Activated CD4-positive, alpha-beta T cell treated with anti-CD3 and anti-CD28 coated beads, Interleukin-2, amount 50 U/mL, for 1 hour (primary cell): ENCODE measurements around the gene MCFD2.
"Not testable (repeated sequence)": the region's sequence is repeated elsewhere in the genome, so short reads cannot be mapped to it uniquely, and the experiment has no call there.

Source experiments
- DNase-seq: peaks from one replicate; pipeline ENCODE4 v3.0.0-alpha.2; 2020

MCFD2 gene

GRCh38 chr2:46936566-46936965 lies 21.0 kb upstream of the MCFD2 start:
- DNase-seq = no peak

DNA sequence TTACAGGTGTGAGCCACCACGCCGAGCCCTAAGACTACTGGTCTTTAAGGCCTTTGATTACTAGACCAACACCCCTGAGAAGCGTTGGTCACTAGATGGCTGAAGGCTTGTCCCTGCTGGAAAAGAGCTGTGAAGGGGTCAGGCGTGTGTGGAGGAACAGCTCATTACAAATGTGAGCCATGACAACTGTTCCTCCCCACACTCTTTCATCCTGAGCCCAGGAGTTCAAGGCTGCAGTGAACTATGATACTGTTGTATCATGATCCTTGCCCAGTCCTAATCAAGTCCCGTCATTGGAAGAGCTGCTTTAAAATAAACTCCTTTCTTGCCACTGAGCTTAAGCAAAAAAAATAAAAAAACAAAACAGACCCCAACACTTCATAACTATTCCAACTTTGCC lies 19.5 kb upstream of the MCFD2 start:
- no peak for DNase-seq

DNA sequence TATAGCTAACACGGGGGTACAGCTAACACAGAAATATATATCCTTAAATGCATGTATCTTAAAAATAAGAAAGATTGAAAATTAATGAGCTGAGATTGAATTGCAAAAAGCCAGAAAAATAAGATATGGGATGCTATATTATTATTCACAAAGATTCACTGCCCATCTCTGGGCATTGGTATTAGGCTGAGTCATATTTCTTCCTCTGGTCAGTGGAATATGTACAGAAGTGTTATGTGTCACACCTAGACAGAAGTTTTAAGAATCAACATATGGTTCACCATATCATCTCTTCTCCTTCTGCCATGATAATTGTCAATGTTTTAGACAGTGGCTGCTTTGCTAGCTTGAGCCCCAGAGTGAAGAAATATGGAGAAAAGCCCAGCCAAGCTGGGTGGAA lies 14.0 kb upstream of the MCFD2 start:
- DNase-seq = no peak

DNA sequence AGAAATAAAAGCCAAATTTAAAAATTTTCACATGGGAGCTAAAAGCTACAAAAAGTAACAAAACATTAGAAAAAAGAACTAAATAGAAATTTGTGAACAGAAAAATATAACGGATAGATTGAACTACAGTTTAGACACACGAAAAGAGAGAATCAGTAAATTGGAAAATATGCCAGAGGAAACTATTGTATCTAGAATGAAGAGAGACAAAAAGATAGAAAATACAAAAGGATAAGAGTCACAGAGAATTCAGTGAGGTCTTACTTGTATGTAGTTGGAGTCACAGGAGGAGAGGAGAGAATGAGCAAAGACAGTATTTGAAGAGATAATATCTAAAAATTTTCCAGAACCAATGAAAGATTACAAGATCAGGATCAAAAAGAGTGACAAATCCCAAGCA lies 11.3 kb upstream of the MCFD2 start:
- DNase-seq = no peak

DNA sequence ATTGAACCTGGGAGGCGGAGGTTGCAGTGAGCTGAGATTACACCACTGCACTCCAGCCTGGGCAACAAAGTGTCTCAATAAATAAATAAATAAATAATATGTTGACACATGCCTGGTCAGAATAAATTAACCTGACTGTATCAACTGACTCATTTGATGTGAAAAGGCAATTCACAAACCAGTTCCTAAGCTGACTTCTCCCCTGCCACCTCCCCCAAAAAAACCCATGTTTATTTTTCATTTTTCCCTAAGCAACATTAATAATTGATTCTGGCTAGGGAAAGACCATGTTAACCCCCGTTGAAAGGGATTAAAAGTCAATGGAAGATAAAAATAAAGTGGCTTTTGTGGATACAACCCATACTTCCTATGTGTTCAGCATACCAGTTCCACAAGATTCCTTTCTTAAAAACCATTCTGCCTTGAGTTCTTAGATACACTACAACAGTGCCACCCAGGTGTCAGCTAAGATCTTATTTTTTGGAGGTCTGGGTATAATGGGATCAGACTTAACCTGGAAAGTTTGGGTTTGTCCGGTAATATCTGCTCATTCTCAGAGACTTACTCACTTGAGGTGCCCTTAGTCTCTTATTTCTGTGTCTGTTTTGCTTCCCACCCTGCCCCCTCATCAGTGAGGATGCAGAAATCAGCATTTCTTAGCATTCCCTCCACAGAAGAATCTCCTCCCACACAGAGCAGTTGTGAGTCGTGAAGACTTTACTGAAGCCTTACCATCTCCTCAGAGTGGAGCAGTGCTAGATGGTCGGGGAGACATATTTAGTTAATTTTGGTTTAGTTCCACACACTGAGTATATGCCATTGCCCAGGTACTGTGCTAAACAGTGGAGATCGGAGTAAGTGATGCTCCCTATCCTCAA lies 10.1 kb upstream of the MCFD2 start:
- no peak for DNase-seq

GRCh38 chr2:46924608-46925007 lies 9.0 kb upstream of the MCFD2 start:
- DNase-seq = no peak

DNA sequence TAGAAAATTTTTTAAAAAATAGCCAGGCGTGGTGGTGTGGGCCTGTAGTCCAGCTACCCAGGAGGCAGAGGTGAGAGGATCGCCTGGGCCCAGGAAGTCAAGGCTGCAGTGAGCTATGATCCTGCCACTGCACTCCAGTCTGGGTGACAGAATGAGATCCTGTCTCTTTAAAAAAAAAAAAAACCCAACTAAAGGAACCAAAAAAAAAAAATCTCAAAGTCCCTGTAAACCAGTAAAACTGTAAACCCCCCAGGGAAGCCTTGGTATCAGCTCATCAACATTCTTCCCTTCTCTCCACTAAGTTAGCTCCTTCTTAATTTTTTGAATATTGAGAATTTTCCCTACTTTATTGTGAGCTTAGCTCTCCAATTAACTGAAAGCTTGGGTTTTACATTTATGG lies 8.4 kb upstream of the MCFD2 start:
- DNase-seq = no peak

- no peak for DNase-seq
Observed at GRCh38 chr2:46923041-46923528, 7.5 kb upstream of the MCFD2 start.

DNA sequence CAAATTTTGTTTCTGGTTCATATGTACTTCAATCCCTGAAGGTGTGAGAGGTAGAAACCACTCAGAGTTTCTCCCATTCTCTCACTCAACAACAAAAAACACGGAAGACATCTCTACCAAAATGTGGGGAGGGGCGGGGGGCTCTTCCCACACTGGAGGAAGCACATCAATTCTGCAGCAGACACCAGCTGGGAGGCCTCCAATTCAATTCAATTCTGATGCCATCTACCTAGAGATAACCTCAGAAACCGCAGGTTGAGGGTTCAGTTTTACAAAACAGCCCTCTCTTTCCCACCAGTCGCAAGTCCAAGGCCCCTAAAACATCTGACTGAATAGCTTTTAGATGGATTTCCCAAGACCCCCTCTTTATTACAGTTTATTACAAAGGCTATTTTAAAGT lies 7.0 kb upstream of the MCFD2 start:
- DNase-seq = no peak

GRCh38 chr2:46921676-46922448 lies 6.3 kb upstream of the MCFD2 start:
- no peak for DNase-seq

- DNase-seq = no peak
Observed at GRCh38 chr2:46917628-46918027, 2.0 kb upstream of the MCFD2 start.

- peak; percentile 73 for DNase-seq
Observed at GRCh38 chr2:46915811-46916630, 415 bp upstream of the MCFD2 start.

GRCh38 chr2:46914578-46915230 lies 902 bp downstream of the MCFD2 start:
- no peak for DNase-seq

DNA sequence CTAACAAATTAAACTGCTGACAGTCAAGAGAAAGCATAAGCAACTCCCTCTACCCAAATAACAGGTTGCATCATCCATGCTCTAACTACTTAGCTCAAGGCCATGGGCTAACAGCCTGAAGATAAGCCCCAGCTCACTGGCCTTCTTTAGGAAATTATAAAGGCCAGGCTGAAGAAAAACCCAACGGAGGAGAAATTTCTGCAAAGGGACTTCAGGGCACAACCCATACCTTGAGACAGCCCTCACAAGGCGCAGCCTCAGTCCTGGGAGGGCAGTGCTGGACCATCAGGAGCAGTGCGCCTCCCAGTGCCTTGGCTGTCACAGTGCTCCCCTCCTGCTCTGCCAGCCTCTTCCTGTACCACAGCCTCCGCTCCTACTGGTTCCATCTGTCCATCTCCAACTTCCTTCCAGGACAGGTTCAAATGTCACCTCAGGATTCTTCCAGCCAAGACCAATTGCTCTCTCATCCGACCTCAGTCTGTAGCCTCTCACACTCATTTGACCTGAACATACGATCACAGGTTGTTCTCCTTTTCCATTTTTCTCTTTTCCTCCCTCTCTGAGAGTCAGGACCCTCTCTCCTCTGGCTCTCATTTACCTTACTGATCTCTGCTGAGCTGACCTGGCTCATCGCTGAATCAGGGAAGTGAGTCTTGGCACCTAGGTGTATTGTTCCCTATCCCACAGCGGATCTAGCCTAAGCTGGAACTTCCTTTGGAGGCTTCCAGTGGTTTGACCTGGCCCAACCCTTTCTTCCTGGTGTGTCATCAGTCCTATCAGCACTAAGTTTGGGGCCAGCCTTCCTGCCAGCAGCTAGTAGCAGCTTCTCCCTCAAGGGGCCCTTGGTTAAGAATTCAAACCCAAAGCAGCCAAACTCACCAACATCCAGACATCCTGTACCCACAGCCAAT lies 1.9 kb downstream of the MCFD2 start:
- no peak for DNase-seq

- DNase-seq = no peak
Observed at GRCh38 chr2:46909771-46910419, 5.7 kb downstream of the MCFD2 start.

DNA sequence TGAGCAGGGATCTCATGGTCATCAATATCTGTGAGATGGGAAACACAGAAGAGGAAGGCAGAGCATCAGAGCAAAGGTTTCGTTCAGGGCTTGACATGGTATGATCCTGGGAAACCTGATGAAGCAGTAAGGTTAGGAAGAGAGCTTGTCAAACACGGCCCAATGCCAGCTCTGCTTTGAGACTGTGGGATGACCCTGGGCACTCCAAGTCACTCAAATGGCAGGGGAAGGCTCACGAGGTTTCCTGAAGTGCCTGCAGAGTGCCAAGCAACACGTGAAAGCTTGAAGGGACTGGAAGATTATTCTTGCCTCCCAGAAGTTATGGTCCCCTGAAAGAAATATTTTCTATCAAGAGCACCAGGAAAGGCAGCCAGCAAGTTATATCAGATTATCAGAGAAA lies 6.5 kb downstream of the MCFD2 start:
- DNase-seq = no peak

GRCh38 chr2:46904908-46905678 lies 10.5 kb downstream of the MCFD2 start:
- not testable (repeated sequence) for DNase-seq

DNA sequence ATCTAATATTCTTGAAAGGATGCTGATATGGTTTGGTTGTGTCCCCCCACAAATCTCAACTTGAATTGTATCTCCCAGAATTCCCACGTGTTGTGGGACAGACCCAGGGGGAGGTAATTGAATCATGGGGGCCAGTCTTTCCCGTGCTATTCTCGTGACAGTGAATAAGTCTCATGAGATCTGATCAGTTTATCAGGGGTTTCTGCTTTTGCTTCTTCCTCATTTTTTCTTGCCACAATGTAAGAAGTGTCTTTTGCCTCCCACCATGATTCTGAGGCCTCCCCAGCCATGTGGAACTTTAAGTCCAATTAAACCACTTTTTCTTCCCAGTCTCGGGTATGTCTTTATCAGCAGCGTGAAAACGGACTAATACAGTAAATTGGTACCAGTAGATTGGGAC lies 12.6 kb downstream of the MCFD2 start:
- not testable (repeated sequence) for DNase-seq

DNA sequence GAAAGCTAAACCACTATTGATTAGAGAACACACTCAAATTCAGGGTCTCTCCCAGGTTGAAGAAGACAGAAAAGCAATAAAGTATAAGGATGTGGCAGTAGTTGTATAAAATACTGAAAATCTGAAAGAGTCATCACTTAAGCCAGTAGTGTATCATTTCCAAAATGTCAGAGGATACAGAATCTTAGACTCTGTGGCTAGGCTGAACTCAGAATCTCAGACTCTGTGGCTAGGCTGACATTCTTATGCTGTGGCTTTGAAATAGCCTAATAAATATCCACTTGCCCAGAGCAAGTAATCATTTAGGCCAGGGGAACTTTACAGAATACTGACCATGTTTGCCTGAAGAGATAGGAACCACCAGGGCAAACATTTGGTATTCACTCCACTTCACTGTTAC lies 13.1 kb downstream of the MCFD2 start:
- no peak for DNase-seq

DNA sequence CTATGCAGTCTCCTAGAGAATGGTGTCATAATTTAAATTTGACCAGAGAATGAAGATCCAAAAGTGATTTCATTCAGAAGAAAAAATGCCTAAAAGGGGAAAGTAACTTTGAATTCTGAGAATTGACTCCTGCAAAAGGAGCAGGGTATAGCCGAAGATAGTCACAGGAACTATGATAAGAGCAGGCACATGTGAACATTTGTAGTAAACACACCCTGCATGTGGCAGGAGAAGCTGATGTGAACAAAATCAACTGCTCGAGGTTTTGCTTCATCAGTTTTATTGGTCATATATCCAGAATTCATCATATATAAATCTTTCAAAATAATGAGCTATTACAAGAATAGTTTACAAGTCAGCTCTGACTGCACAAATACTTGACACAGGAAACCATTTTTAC lies 14.0 kb downstream of the MCFD2 start:
- no peak for DNase-seq
